ENCODE results near the gene HDAC8.
"Not testable (repeated sequence)": the region's sequence is repeated elsewhere in the genome, so short reads cannot be mapped to it uniquely, and the experiment has no call there.

The HDAC8 gene

DNA sequence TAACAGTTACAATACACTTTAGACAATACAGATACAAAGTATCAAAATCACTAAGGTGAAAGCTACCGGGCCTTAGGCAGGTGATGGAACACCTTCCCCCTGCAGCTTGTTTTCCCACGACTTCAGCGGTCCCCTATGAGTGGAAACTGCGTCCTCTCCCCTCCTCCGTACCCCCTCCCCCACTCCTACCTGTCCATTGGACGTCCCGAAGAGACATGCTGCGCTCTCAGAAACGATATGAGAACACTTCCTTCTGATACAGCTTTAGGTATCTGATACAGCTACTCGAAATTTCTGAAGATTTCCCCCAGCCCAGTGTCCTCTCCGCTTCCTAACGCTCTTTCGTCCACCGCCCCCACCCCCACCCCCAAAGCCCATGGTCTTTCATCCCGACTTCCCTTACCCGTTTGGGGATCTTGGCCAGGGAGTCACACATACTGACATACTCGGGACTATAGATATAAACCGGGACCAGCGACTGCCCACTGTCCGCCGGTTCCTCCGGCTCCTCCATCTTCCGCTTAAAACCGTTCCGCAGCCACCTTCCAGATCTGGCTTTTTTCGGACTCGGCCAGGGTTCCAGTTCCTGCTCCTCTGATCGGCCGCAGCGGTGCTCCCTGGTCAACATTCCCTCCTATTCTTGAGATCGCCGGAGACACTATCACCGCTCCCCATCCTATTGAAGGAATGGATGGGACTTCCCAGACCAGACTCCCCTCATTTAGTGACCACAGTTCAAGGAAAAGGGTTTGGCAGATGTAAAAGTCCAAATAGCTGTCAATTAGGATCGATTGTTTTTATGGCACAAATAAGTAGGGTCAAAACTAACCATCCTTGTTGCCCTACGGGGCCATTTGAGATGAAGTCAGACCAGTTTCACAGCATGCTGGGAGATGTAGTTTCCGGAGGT, at the start of gene HDAC8:
TSS of gene HDAC8 (minus strand) at position 596 of the 910 bp plus-strand sequence. CDS start at position 514, 82 bp downstream.
- DNase-seq (ENCODE audit: low read depth, low spot score) = no peak

DNA sequence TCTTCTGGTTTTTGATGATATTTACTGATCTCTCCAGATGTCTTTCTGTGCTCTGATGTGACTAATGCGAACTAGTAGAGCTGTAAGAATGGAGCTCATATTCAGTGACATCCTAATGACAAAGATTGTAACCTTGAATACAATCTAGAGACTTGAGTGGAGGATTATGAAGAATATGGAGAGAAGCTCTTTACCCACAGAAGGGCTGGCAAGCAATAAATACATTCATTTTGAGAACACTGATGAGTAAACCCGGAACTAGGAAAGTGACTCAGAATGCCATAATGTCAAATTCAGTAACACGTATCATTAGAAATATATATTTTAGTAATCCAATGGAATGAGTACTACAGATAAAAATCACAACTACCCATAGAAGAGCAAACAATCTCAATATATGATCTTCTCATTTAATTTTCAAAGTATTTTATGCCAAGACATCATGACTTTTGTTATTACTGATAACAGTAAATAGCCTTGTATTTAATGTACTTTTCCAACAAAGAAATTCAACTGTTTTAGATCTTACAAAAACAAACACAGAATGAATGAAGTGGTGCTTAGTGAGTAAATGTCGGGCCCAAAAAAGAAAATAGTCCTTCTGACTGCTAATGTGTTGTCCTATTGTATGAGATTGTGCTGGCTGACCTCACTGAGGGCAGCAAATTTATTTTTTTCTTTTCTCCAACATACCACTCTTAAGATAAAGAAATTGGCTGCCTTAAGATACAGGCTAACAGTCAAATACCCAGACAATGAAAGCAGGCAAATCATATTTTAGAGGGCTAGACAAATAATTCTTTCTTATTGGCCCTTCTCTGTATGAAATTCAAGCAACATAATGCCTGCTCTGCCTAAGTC, 49.2 kb upstream of the HDAC8 start:
- no peak for DNase-seq (ENCODE audit: low read depth, low spot score)

DNA sequence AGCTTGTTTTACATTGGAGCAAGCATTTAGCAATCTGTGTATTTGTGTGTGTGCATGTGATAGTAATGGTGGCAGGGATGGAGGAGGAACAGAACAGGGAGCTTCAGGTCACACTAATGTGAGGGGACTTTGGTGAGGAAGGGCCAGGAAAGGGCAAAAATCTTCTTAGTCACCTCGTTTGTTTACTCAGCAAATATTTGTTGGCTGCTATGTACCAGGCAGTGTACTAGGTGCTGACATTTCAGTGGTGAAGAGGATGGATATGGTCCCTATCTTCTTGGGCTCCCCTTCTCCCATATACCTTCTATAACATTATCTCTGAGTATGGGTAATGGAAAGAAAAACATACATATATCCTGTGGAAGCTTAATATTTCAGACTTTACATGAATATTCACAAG, 48.5 kb upstream of the HDAC8 start:
- no peak for DNase-seq (ENCODE audit: low read depth, low spot score)

- DNase-seq (ENCODE audit: low read depth, low spot score) = no peak
Measured at GRCh38 chrX:72620550-72621145, 48.0 kb upstream of the HDAC8 start.

DNA sequence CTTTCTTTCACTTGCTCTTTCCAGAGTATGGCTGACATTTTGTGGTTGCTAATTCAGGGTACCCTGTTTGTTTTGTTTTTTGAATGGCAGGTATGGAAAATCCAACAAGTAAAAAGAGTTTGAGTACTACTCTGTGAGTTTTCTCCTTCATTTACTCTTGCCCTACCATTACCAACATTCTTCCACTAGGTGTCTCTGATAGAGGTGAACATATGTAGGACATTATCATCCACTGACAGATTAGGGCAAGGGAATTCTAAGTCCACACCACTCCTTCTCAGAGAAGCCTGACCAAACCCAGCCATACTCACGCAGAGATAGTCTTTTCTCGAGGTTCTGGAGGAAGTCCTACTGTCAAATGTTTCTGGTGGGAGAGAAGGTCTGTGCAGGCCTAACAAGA, 36.7 kb upstream of the HDAC8 start:
- no peak for DNase-seq (ENCODE audit: low read depth, low spot score)

DNA sequence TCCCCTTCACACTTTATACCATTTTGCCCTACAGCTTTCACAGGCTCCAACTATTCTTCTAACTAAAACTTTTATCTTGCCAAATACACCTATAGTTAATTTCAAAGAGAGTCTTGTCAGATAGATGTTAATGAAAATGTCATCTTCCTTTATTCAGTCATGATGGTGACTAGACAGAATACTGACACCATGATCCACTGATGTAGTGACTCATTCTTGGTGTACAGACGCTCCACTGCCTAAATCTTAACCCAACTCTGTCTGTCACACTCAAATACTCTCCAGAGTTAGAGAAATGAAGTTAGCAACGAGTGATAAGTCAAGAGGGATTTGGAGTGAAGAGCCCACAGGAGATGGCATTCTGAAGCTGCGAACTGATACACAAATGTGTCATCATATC, 32.1 kb upstream of the HDAC8 start:
- no peak for DNase-seq (ENCODE audit: low read depth, low spot score)

DNA sequence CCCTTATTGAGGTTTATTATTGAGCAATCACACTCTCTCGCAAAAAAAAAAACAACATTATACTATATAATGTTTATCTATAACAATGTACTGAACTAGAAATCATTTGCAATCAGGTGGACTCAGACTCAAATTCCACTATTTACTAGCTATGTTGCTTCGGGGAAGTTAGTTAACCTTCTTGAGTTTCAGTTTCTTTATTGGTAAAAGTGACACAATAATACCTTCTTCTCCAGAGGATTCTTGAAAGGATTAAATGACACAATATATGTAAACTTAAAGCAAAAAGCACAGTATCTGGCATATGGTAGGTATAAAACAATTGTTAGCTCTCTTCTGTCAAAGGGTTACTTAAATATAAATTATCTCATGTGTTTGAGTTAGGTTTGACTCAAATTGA, 31.5 kb upstream of the HDAC8 start:
- DNase-seq (ENCODE audit: low read depth, low spot score) = no peak

- DNase-seq (ENCODE audit: low read depth, low spot score) = not testable (repeated sequence)
Measured at GRCh38 chrX:72591038-72591437, 18.4 kb upstream of the HDAC8 start.

GRCh38 chrX:72584163-72584562, 11.5 kb upstream of the HDAC8 start:
- DNase-seq (ENCODE audit: low read depth, low spot score) = no peak

DNA sequence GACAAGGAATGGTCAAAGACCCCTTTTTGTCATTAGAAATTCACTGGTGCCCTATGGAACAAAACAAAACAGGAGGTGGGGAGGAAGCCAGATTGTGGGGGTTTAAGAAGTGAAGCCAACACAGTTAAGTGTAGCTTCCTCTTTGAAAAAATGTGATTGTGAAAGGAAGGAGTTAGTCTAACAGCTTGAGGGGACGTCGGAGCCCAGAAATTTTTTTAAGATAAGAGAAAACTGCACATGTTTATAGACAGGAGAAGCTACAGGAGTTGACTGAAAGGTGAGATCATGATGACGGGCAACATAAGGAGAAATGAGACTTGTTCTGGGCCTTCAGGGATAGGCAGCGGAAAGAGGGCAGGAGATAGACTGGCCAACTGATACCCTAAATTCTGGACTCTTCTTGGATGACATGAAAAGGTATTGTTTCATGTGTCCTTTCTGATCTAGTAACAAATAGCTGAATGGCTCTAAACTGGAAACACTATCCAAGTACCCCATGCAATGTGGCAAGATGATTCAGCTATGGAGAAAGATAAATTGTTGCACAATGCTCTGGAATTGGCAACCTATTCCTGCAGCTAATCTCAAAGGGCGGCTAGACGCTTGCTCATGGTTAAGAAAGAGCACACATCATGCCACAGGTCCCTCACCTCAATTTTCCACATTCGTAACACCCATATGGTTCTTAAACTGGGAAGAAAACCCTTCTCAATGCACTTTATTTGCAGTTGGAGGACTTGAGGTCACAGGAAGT, 3.7 kb upstream of the HDAC8 start:
- DNase-seq (ENCODE audit: low read depth, low spot score) = no peak

- DNase-seq (ENCODE audit: low read depth, low spot score) = no peak
Measured at GRCh38 chrX:72573158-72573511, 492 bp upstream of the HDAC8 start.

- DNase-seq (ENCODE audit: low read depth, low spot score) = no peak
Measured at GRCh38 chrX:72569786-72570185, 2.9 kb downstream of the HDAC8 start.

- no peak for DNase-seq (ENCODE audit: low read depth, low spot score)
Measured at GRCh38 chrX:72568406-72569092, 4.1 kb downstream of the HDAC8 start.

- DNase-seq (ENCODE audit: low read depth, low spot score) = no peak
Measured at GRCh38 chrX:72566448-72566847, 6.2 kb downstream of the HDAC8 start.

- DNase-seq (ENCODE audit: low read depth, low spot score) = not testable (repeated sequence)
Measured at GRCh38 chrX:72559655-72560054, 13.0 kb downstream of the HDAC8 start.

GRCh38 chrX:72554448-72555140, 18.0 kb downstream of the HDAC8 start:
- DNase-seq (ENCODE audit: low read depth, low spot score) = peak; percentile 35

DNA sequence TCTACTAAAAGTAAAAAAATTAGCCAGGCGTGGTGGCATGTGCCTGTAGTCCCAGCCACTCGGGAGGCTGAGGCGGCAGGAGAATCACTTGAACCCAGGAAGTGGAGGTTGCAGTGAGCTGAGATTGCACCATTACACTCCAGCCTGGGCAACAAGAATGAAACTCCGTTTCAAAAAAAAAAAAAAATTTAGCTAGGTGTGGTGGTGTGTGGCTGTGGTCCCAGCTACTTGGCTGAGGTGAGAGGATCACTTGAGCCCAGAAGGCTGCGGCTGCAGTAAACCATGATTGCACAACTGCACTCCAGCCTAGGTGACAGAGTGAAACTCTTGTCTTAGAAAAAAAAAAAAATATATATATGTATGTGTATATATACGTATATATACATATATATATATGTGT, 20.2 kb downstream of the HDAC8 start:
- DNase-seq (ENCODE audit: low read depth, low spot score) = not testable (repeated sequence)

DNA sequence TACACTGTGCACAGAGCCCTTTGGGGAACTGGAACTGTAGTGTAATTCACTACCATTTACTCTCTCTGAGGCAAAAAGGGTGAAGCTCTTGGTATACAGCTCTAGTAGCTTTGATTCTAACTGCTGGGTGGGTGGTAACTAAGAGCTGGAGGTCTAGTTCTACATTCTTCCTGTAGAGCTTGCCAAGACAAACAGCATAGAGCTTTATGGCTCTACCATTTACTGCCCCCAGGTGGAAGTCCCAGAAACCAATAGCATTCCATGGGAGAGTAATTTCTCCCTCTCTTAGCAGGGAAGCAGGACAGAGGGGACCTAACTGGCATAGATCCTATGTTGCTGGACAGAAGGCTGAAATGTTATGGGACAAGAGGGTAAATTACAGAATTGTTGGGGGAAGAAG, 26.7 kb downstream of the HDAC8 start:
- no peak for DNase-seq (ENCODE audit: low read depth, low spot score)

DNA sequence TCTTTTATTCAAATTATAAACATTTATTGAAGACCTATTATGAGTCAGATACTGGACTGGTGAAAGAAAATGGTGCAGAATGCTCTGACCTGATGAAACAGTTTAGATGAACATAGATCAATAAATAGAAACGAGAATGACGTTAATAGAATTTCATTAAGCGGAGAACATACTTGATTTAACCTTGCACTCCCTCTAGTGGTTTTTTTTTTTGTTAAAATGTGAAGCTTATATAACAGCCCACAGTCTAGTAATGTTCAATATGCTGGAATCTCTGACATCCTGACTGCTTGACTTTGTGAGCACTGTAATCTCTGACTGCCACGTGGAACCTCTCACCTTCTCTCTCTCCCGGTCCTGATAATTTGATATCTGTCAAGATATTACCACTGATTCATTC, 32.3 kb downstream of the HDAC8 start:
- no peak for DNase-seq (ENCODE audit: low read depth, low spot score)

GRCh38 chrX:72539822-72540221, 32.8 kb downstream of the HDAC8 start:
- DNase-seq (ENCODE audit: low read depth, low spot score) = no peak
